ENCODE results near the gene NKPD1.

NKPD1 gene

GRCh38 chr19:45160870-45161737 lies at the start of gene NKPD1:
Gene NKPD1 (minus strand): TSS chr19:45160982. CDS start chr19:45160150, 832 bp downstream.
- no peak for DNase-seq

GRCh38 chr19:45206328-45206727 lies 45.5 kb upstream of the NKPD1 start:
- DNase-seq: no peak

DNA sequence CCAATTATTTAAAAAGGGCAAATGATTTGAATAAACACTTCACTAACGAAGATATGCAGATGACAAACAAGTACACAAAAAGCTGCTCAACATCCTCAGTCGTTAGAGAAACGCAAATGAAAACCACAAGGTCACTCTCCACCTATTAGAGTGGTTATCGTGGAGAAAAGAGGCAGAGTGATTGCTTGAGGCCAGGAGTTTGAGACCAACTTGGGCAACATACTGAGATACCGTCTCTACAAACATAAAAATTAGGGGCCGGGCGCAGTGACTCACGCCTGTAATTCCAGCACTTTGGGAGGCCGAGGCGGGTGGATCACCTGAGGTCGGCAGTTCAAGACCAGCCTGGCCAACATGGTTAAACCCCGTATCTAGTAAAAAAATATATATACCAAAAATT lies 45.0 kb upstream of the NKPD1 start:
- DNase-seq: no peak

DNA sequence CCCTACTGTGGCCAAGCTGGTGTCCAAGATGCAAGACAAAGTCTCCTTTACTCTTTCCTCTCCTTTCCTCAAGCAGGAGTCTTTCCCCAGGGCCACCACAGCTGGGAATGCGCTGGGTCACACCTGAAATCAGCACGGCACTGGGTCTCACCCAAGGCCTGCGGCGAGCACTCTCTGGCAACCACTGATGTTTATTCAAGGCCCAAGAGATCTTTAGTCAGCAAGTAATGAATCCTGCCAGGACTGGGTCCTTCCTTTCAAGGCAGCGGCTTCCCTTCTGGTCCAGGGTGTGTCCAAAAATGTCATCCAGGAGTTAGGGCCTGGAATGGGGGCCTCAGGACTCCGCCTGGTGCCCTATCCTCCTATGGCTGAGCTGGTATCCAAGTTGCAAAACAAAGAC lies 41.9 kb upstream of the NKPD1 start:
- no peak for DNase-seq

DNA sequence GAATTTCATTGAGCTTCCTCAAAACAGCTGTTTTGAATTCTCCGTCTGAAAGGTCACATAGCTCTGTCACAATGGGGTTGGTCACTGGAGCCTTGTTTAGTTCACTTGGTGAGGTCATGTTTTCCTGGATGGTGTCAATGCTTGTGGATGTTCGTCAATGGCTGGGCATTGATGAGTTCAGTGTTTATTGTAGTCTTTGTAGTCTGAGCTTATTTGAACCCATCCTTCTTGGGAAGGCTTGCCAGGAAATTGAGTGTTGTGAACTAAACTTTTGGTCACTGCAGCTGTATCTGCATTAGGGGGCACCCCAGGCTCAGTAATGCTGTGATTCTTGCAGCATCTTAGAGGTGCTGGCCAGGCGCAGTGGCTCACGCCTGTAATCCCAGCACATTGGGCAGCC lies 39.8 kb upstream of the NKPD1 start:
- no peak for DNase-seq

- DNase-seq: no peak
Observed at GRCh38 chr19:45195764-45196163, 35.0 kb upstream of the NKPD1 start.

- no peak for DNase-seq
Observed at GRCh38 chr19:45191375-45191774, 30.6 kb upstream of the NKPD1 start.

DNA sequence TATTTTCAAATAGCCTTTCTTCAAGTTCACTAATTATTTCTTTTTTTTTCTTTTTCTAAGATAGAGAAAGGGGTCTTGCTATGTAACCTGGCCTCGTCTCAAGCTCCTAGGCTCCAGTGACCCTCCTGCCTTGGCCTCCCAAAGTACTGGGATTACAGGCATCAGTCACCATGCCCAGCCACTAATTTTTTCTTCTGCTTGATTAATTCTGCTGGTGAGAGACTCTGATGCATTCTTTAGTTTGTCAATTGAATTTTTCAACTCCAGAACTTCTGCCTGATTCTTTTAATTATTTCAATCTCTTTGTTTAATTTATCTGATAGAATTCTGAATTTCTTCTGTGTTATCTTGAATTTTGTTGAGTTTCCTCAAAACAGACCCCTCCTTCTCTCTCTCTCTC lies 29.2 kb upstream of the NKPD1 start:
- DNase-seq: no peak

DNA sequence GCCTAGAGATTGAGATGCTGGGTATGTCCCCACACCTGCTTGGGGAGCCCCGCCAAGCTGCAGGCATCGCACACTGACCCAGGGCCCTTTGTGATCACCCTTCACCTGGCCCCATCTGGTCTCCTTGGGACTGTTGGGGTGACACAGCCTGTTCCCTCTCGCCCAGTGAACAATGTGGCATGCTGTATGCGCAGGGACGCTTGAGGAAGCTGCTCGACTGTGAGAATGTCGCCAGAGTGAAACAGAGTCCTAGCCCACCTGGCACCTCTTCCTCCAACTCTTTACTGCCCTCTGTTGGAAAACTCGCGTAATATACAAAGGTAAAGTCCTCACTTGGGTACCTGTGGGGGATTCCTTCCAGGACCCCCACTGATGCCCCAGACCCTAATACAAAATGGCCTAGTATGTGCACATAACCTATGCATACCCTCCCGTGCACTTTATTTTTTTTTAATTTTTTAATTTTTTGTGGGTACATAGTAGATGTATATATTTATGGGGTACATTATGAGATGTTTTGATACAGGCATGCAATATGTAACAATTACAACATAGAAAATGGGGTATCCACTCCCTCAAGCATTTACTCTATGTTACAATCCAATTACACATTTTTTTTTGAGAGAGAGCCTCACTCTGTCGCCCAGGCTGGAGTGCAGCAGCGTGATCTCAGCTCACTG lies 26.8 kb upstream of the NKPD1 start:
- DNase-seq: no peak

- no peak for DNase-seq
Observed at GRCh38 chr19:45186509-45187334, 25.9 kb upstream of the NKPD1 start.

DNA sequence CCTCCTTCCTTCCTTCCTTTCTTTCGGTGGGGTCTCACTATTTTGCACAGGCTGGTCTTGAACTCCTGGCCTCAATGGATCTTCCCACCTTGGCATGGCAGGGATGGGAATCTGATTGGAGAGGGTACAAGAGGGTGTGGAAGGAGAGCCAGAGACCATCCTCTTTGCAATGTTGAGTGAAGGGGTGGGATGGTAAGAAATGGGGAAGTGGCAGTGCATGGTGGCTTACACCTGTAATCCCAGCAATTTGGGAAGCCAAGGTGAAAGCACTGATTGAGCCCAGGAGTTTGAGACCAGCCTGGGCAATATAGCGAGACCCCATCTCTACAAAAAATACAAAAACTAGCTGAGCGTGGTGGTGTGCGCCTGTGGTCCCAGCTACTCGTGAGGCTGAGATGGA lies 23.3 kb upstream of the NKPD1 start:
- no peak for DNase-seq

DNA sequence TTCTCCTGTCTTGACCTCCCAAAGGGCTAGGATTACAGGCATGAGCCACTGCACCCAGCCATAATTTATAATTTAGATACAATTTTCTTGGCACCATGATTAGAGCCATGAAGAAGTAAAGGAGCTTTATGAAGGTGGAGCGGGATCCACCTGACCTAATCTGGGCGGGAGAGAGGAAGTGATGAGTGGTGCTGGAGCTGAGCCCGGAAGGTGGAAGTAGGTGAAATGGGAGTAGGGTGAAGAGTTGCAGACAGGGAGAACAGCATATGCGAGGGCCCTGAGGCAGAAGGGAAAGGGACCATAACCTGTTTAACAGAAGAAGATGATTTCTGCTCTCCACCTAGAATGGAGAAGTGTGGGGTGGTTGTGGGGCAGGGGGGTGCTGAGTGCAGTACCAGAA lies 22.0 kb upstream of the NKPD1 start:
- no peak for DNase-seq

GRCh38 chr19:45180936-45181335 lies 20.2 kb upstream of the NKPD1 start:
- DNase-seq: no peak

DNA sequence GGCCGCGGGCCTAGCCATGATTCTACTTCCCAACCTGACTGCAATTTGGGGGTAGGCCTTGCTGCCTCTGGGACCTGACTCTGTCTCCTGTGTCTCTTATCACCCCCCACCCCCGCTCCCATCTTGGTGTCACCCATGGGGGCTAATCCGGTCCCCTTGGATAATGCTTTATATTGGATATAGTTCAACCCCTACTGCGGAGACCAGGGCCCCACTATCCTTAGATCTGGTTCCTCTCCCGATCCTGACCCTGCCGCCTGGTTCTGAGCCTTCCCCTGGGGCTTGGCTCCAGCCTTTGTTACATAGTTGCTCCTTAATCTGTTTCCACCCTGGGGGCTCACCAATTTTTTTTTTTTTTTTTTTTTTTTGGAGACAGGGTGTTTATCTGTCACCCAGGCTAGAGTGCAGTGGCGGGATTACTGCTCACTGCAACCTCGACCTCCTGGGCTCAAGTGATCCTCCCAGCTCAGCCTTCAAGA lies 19.1 kb upstream of the NKPD1 start:
- no peak for DNase-seq

GRCh38 chr19:45179072-45179891 lies 18.5 kb upstream of the NKPD1 start:
- DNase-seq: no peak

DNA sequence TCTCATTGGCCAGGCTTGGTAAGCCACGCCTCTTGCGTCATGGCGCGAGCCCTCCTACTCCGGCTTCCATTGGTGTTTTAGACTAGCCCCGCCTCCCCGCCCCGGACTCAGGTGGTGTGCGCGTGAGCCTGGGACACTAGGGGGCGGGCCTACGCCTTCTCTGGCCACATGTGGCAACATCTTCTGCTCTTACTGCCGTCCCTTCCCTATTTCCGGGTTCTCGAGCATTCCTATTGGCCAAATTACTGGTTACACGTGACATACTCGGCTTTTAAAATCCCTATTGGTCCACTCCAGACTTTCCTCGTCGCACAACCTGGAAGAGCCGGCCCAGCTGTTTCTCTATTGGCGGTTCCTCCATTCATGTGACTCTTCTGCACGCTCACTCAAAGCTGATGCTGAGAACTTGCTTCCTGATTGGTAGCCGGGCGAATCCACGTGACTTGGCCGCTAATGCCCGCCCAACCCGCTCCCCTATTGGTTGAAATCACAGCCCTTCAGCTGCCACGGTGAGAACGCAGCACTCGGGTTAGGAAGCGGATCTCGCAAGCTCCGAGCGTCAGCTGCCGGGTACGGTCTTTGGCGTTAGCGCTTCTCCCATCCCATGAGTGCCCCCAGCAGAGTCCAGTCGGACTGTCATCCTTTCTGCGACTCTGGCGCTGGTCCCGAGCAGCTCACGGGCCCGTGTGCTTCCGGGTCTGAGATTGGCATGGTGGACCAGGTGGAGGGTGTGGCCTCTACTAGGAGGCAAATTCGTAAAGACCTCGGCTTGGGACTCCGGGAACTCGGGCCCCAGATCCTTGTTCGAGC lies 17.7 kb upstream of the NKPD1 start, which contains the start of gene BLOC1S3:
Gene BLOC1S3, plus strand, starts transcription at position 523 of the 810 bp plus-strand sequence. CDS start 513 bp downstream, outside the sequence.
- peak; percentile 100 for DNase-seq

DNA sequence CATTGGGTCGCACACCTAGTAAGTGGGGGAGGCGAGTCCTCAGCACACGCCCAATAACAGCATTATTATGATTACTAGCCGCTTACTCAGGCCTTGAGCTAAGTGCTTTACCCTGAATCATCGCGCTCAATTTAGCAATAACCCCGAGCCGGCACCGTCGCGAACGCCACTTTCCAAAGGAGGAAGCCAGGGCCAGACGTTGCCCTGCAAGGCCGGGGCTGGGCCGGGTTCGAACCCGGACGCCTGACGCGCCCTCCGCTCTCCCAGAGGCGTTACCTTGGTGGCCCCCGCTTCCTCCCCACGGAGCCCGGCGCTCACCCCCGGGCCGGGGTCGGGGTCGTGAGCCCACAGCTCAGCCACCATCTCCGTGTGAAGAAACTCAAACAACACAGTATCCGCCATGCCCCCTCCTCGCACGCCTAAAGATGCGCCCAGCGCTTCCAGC lies 17.1 kb upstream of the NKPD1 start, which contains the start of gene TRAPPC6A:
Gene TRAPPC6A, minus strand, starts transcription at position 421 of the 445 bp plus-strand sequence. Its CDS starts 19 bp downstream, at position 402.
- no peak for DNase-seq

DNA sequence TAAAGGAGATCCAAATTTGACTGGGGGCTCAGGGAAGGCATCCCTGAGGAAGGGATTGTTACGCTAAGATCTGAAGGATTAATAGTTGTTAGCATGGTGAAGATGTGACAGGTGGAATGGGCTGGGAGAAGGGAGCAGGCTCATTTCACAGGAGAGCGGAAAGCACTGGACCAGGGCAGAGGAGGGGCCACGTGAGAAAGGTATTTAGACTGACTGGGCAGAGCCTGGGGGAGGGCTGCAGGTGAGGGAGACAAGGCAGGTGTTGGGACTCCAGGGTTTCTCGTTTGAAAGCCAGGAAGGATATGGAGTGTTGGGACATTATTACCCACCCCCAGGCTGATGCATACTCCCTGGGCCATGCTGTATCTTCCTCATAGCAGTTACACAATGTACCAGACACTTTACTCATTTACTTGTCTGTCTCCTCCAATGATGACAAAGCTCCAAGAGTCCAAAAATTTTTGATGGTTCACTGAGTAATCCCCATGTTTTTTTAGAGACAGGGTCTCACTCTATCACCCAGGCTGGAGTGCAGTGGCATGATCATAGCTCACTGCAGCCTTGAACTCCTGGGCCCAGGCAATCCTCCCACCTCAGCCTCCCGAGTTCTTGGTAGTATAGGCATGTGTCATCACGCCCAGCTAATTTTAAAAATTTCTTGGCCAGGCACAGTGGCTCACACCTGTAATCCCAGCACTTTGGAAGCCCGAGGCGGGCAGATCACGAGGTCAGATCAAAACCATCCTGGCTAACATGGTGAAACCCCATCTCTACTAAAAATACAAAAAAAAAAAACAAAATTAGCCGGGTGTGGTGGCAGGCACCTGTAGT lies 14.9 kb upstream of the NKPD1 start:
- no peak for DNase-seq

DNA sequence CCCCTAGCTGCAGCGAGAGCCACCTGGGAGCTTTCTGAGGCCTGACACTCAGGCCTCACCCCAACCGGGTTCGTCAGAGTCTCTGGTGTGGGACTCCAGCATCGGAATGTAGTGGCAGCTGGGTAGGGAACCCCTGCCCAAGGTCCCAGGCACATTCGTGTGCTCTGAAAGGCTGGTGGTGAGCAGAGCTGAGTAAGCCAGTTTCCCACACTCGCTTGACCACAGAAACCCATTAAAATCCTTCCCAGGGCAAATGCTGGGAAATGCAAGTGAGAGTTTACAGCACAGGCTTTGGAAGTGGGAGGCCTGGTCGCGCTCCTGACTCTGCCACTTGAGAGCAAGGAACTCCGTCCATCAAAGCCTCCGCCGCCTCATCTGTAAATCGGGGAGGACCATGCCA lies 13.0 kb upstream of the NKPD1 start:
- DNase-seq: no peak

- DNase-seq: no peak
Observed at GRCh38 chr19:45172611-45173208, 11.9 kb upstream of the NKPD1 start.
